GM18526 (cell line): ENCODE measurements around the gene ZNF296.
A peak's percentile ranks its signal among the peaks of the same experiment; 100 is the strongest.

Experiments used
- POLR2A ChIP-seq: IDR thresholded peaks from 3 replicates; pipeline ENCODE4 v1.6.1; 2011; ENCODE audit not compliant: insufficient read length; ENCODE audit errors: extremely low read depth

Gene ZNF296

GRCh38 chr19:45076029-45076850 lies at the start of gene ZNF296:
Gene ZNF296 (minus strand): TSS chr19:45076478. CDS start chr19:45076373, 105 bp downstream.
- TF ChIP-seq POLR2A: peak; percentile 96

- TF ChIP-seq POLR2A: no peak
Measured at GRCh38 chr19:45125360-45125759, 49.1 kb upstream of the ZNF296 start.

GRCh38 chr19:45124021-45124420 lies 47.7 kb upstream of the ZNF296 start:
- no peak for TF ChIP-seq POLR2A

- TF ChIP-seq POLR2A: no peak
Measured at GRCh38 chr19:45123440-45123850, 47.2 kb upstream of the ZNF296 start.

- no peak for TF ChIP-seq POLR2A
Measured at GRCh38 chr19:45122832-45123231, 46.6 kb upstream of the ZNF296 start.

GRCh38 chr19:45121827-45122345 lies 45.6 kb upstream of the ZNF296 start:
- no peak for TF ChIP-seq POLR2A

GRCh38 chr19:45119582-45119981 lies 43.3 kb upstream of the ZNF296 start:
- TF ChIP-seq POLR2A: no peak

- TF ChIP-seq POLR2A: no peak
Measured at GRCh38 chr19:45118106-45118505, 41.8 kb upstream of the ZNF296 start.

- TF ChIP-seq POLR2A: no peak
Measured at GRCh38 chr19:45117671-45118070, 41.4 kb upstream of the ZNF296 start.

- TF ChIP-seq POLR2A: no peak
Measured at GRCh38 chr19:45117167-45117594, 40.9 kb upstream of the ZNF296 start.

GRCh38 chr19:45115809-45116615 lies 39.7 kb upstream of the ZNF296 start:
- TF ChIP-seq POLR2A: no peak

GRCh38 chr19:45114116-45114515 lies 37.8 kb upstream of the ZNF296 start:
- TF ChIP-seq POLR2A: no peak

GRCh38 chr19:45113628-45114027 lies 37.4 kb upstream of the ZNF296 start:
- no peak for TF ChIP-seq POLR2A

- TF ChIP-seq POLR2A: no peak
Measured at GRCh38 chr19:45112111-45112827, 36.0 kb upstream of the ZNF296 start.

- TF ChIP-seq POLR2A: no peak
Measured at GRCh38 chr19:45110851-45111266, 34.6 kb upstream of the ZNF296 start.
